DOHH2 (cell line): ENCODE results near the gene NCKAP1.

Experiments used
- CTCF ChIP-seq: fragments of 200-600 bp; sonication (generic); IDR thresholded peaks from one replicate; pipeline ENCODE4 v1.5.1; 2014; ENCODE audit warnings: antibody characterized with exemption, mild to moderate bottlenecking, low read depth, low read length; ENCODE audit not compliant: poor library complexity, severe bottlenecking
- EZH2phosphoT487 ChIP-seq: fragments of 200-600 bp; sonication (generic); IDR thresholded peaks from 2 replicates; pipeline ENCODE4 v1.6.1; 2017; ENCODE audit warnings: borderline replicate concordance, mild to moderate bottlenecking, antibody characterized with exemption, low read length, moderate library complexity, mixed read lengths

GRCh38 chr2:182883451-182883850 lies 154.8 kb downstream of the NCKAP1 start:
- TF ChIP-seq CTCF (no peak), EZH2phosphoT487 (no peak)
